ENCODE measurements around the gene SLC38A8. TPM values are rescaled to one million over a fixed set of nuclear protein-coding genes. Genes with fewer than 3 reads are reported as not detected.
A peak's percentile ranks its signal among the peaks of the same experiment; 100 is the strongest.

Gene SLC38A8
- total and polyA plus RNA-seq, 11 donors = 0.29 to 25.3 (median 0.87) TPM; not detected in 3

GRCh38 chr16:84026606-84027005 lies 16.0 kb downstream of the SLC38A8 start:
- 84 to 89% (median 88%) methylated on average over 10 of the region's 10 CpGs for WGBS, 4 donors
- Histone ChIP-seq H3K9me3 (peaks cover 0 to 5% (median under 1%) of the 10 kb centered on the region in 12 donors), H3K27ac (no peak overlapping the region), H3K36me3 (no peaks in the 10 kb centered on the region), H3K27me3 (peaks cover 0 to 34% (median 0%) of the 10 kb centered on the region in 9 donors), H3K4me1 (peaks cover 0 to 6% (median 0%) of the 10 kb centered on the region in 12 donors), H3K4me3 (no peak overlapping the region)
- no peak for TF ChIP-seq POLR2A (IDR thresholded peaks at IDR 0.05)
- TF ChIP-seq, protein P1, sequence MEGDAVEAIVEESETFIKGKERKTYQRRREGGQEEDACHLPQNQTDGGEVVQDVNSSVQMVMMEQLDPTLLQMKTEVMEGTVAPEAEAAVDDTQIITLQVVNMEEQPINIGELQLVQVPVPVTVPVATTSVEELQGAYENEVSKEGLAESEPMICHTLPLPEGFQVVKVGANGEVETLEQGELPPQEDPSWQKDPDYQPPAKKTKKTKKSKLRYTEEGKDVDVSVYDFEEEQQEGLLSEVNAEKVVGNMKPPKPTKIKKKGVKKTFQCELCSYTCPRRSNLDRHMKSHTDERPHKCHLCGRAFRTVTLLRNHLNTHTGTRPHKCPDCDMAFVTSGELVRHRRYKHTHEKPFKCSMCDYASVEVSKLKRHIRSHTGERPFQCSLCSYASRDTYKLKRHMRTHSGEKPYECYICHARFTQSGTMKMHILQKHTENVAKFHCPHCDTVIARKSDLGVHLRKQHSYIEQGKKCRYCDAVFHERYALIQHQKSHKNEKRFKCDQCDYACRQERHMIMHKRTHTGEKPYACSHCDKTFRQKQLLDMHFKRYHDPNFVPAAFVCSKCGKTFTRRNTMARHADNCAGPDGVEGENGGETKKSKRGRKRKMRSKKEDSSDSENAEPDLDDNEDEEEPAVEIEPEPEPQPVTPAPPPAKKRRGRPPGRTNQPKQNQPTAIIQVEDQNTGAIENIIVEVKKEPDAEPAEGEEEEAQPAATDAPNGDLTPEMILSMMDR (IDR thresholded peaks at IDR 0.05) = no peak
- intact Hi-C loops (cut with DNase I) = no loop called here
- no peak for DNase-seq
- no peak for ATAC-seq

DNA sequence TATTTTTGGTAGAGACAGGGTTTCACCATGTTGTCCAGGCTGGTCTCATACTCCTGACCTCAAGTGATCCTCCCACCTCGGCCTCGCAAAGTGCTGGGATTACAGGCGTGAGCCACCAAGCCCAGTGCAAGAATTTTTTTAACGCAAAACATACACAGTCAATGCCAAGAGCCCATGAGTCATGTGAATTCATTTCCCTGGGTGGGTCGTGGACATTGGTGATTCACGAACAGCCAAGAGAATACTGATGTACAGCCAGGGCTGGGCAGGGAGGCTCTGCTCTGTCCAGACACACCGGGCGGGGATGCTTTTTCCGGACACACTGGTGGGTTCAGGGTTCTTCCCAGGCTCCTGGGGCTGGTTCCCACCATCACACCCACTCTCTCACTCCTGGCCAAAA lies 17.7 kb downstream of the SLC38A8 start:
- TF ChIP-seq, protein P1 (IDR thresholded peaks at IDR 0.05) = no peak
- TF ChIP-seq POLR2A (IDR thresholded peaks at IDR 0.05) = no peak
- H3K36me3 ChIP-seq = no peaks in the 10 kb centered on the region
- H3K4me1 ChIP-seq = peaks cover 0 to 9% (median 0%) of the 10 kb centered on the region in 12 donors
- H3K4me3 ChIP-seq = no peak overlapping the region
- intact Hi-C loops (cut with DNase I) = no loop called here
- peaks cover 0 to 14% (median 5%) of the 10 kb centered on the region in 12 donors for H3K9me3 ChIP-seq
- ATAC-seq = peak in 1 of 4 donors; percentile 25
- H3K27me3 ChIP-seq = peaks cover 0 to 28% (median 0%) of the 10 kb centered on the region in 9 donors
- H3K27ac ChIP-seq = no peak overlapping the region
- 72 to 83% (median 79%) methylated on average over 9 of the region's 9 CpGs for whole genome bisulfite sequencing, 4 donors
- no peak for DNase-seq

DNA sequence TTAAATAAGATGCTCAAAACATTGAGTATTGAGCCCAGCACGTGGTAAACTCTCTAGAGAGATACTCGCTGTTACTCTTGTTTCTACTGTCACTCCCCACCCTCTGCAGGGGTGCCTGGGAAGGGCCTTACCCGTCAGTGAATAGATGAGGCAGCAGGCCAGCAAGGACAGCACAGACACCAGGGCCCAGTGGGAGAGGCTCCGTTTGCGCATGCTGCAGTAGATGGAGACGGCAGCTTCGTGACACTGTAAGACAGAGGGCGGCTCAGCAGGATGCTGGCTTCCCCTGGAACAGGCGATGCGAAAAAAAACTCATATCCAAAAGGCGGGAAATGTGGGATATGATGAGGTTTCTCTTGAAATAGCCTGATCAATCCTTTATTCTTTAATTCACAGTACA lies 20.0 kb downstream of the SLC38A8 start:
- 66 to 75% (median 71%) methylated on average over 11 of the region's 11 CpGs for WGBS, 4 donors
- peaks cover 0 to 14% (median 5%) of the 10 kb centered on the region in 12 donors for H3K9me3 ChIP-seq
- no peak overlapping the region for H3K27ac ChIP-seq
- intact Hi-C loops (cut with DNase I) = no loop called here
- peaks cover 0 to 12% (median 0%) of the 10 kb centered on the region in 12 donors for H3K4me1 ChIP-seq
- H3K4me3 ChIP-seq = no peak overlapping the region
- H3K27me3 ChIP-seq = peaks cover 0 to 21% (median 0%) of the 10 kb centered on the region in 9 donors
- TF ChIP-seq, protein P1 (IDR thresholded peaks at IDR 0.05) = no peak
- no peak for TF ChIP-seq POLR2A (IDR thresholded peaks at IDR 0.05)
- ATAC-seq (no peak), DNase-seq (no peak)
- H3K36me3 ChIP-seq = no peaks in the 10 kb centered on the region

DNA sequence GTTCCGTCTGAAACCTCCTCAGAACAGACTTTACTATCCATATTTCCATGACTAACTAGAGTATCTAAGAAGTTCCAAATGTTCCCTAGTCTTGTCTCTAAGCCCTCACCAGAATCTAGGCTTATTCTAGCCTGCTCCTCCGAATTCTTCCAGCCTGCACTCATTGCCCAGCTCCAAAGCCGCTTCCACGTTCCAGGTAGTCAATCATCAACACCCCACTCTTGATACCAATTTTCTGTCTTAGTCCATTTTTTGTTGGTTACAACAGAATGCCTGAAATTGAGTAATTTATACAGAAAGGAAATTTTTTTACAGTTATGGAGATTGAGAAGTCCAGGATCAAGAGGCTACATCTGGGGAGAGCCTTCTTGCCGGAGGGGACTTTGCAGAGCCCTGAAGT lies 21.1 kb downstream of the SLC38A8 start:
- ATAC-seq = no peak
- Histone ChIP-seq H3K4me3 (no peak overlapping the region), H3K9me3 (peaks cover 0 to 14% (median 5%) of the 10 kb centered on the region in 12 donors), H3K36me3 (no peaks in the 10 kb centered on the region), H3K4me1 (peaks cover 0 to 12% (median 0%) of the 10 kb centered on the region in 12 donors), H3K27me3 (peaks cover 0 to 11% (median 0%) of the 10 kb centered on the region in 9 donors), H3K27ac (no peak overlapping the region)
- DNase-seq = no peak
- 78 to 93% (median 92%) methylated on average over 5 of the region's 5 CpGs for WGBS, 4 donors
- no peak for TF ChIP-seq POLR2A (IDR thresholded peaks at IDR 0.05)
- TF ChIP-seq, protein P1 (IDR thresholded peaks at IDR 0.05) = no peak
- intact Hi-C loops (cut with DNase I) = no loop called here
